Dendritic cell treated with granulocyte-macrophage colony-stimulating factor and Interleukin-4, amounts not matched to agents 40 ng/mL and 50 ng/mL, for 4 days (primary cell): ENCODE measurements around the gene SLC2A9.

Experiments
- H3K27ac Mint-ChIP-seq: one replicate; pipeline ENCODE4 v1.8.0; 2022; ENCODE audit warnings: mild to moderate bottlenecking, mixed read lengths
- H3K27me3 Mint-ChIP-seq: one replicate; pipeline ENCODE4 v1.8.0; 2022; ENCODE audit warnings: mild to moderate bottlenecking, mixed read lengths
- H3K36me3 Mint-ChIP-seq: one replicate; pipeline ENCODE4 v1.8.0; 2022; ENCODE audit warnings: low read depth, mixed read lengths
- H3K4me1 Mint-ChIP-seq: one replicate; pipeline ENCODE4 v1.8.0; 2022; ENCODE audit warnings: low read depth, mixed read lengths
- H3K4me3 Mint-ChIP-seq: one replicate; pipeline ENCODE4 v1.8.0; 2022; ENCODE audit warnings: mild to moderate bottlenecking, moderate library complexity, mixed read lengths
- H3K9me3 Mint-ChIP-seq: one replicate; pipeline ENCODE4 v1.8.0; 2022; ENCODE audit warnings: mixed read lengths
- intact Hi-C: fragments of 100-400 bp; cut with micrococcal nuclease; formaldehyde crosslinking; loops from one replicate; pipeline ENCODE4 v1.15.0; 2022

The SLC2A9 gene

DNA sequence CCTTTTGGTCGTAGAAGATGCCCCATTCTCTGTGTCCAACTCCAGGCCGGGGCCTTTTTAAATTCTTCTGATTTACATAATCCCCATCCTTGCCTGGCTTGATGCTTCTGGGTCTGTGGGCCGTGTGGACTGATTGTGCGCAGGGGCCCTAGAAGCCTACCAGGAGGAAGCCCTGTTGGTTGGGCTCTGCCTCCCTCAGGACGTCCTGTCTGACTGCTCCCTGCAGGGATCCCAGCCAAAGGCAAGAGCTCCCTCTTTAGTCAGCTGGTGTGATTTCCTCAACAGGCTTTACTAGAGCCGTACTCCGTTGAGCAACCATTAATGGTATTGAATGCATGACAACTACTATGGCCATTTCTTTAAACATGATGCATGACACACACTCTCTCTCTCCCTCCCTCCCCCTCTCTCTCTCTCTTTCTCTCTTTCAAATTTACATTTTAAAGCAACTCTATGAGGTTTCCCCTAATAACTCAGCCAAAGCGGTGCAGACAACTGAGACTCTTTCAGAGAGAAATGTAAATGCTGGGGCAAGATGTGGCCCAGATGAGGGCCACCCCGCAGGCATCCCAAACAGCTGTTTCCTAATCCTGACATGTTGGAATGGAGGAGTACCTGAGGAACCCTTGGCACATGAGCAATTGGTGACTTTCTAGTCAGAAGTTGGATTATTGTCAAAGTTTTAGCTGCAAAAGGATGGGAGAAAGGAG lies 122.5 kb downstream of the SLC2A9 start:
- Mint-ChIP-seq H3K36me3 (peaks cover 30% of the 10 kb centered on the region), H3K27ac (no peak overlapping the region), H3K27me3 (no peaks in the 10 kb centered on the region), H3K4me1 (peaks cover 31% of the 10 kb centered on the region), H3K9me3 (no peaks in the 10 kb centered on the region), H3K4me3 (no peak overlapping the region)
- intact Hi-C loops, result loop anchor here (1.0 to 5.0 kb wide), 3 partner anchors 119 to 164 kb away; no protein-coding TSS in a partner anchor

DNA sequence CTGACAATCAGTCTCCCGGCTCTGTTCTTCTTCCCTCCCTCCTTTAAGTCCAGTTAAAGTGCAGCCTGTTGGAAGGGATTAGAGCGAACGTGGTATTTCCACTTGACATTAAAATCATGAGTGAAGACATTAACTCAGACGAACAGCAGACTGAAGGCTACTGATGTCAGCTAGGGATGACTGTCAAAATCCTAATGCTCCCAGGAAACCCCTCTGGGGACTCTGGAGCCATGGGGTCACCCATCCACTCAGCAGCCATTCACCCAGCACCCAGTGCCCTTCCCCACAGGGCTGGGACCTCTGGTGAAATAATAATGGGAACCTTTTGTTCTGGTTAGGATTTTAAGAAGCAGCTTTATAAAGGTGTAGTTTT lies 126.0 kb downstream of the SLC2A9 start:
- Mint-ChIP-seq H3K27ac (peak overlapping the region; percentile 81), H3K4me3 (no peak overlapping the region), H3K4me1 (peaks cover 39% of the 10 kb centered on the region), H3K36me3 (peaks cover 23% of the 10 kb centered on the region), H3K27me3 (no peaks in the 10 kb centered on the region), H3K9me3 (no peaks in the 10 kb centered on the region)
- intact Hi-C loops, result loop anchor here (5.0 kb wide), 2 partner anchors 122 to 167 kb away; no protein-coding TSS in a partner anchor

DNA sequence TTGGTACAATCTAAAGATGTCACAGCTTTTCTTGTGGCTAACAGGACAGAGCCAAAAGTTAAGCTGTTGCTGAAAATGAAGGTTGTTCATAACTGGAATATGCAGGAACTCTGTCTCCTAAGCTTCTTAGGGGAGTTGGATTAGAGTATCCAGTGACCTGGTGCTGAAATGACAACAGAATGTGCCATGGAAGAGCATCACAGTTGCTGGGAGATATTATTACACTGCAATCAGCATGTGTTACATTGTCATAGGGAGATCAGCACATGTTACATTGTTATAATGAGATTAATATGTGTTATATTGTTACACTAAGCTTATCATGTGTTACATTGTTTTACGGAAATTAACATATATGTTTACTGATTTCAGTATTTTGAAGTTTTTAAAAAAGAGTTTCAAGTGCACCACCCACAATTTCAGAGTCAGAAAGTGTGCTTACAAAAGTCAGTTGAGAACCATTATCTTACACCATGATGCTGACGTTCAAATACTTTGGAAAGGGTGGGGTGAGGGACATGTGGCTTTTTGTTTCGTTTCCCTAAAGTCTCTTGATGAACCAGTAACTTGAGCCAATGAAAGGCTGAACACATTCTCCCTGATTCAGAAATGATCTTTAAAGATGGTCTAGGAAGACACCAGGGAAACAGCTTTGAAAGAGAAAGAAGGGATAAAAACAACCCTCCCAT lies 126.5 kb downstream of the SLC2A9 start:
- peaks cover 28% of the 10 kb centered on the region for H3K36me3 Mint-ChIP-seq
- intact Hi-C loops, result loop anchor here (5.0 kb wide), 2 partner anchors 123 to 168 kb away; no protein-coding TSS in a partner anchor
- peak overlapping the region; percentile 81 for H3K27ac Mint-ChIP-seq

DNA sequence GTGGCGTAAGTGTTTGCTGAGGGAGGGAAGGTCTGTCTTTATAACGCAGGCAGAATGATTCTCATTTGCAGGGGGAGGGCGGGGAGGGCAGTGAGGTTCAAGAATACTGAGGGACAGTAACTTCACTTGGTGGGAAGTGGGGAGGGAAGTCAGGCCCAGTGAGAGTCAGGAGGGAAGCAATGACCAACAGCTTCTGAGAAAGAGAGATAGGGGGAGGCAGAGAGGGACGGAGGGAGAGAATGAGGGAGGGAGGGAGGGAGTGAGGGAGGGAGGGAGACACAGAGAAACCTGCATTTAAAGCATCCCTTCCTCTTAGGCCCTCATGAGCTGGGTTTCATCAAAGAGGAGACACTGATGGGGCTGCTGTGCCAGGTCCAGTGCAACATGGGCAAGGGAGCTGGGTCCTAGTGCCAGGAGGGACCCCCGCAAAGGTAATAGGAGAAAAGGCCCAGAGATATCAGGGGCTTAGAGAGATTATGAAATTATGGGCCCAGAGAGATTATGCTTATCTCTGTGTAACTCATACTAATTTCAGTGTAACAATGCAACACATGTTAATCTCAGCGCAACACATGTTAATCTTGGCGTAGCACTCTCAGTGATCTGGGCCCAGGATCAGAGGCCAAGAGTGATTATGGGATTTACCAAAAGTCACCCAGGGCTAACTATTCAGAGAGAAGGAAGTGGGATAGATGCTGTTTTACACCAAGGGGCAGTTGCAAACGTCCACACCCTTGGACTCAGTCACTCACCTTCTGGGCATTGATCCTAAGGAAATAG lies 127.8 kb downstream of the SLC2A9 start:
- Mint-ChIP-seq H3K4me1 (peaks cover 39% of the 10 kb centered on the region), H3K4me3 (no peak overlapping the region), H3K27me3 (no peaks in the 10 kb centered on the region), H3K27ac (no peak overlapping the region), H3K36me3 (peaks cover 38% of the 10 kb centered on the region), H3K9me3 (no peaks in the 10 kb centered on the region)
- intact Hi-C loops, result no loop called here

More for the DNA sequence above, 126.5 kb downstream of the SLC2A9 start:
- H3K4me1 Mint-ChIP-seq, result peaks cover 39% of the 10 kb centered on the region
- H3K9me3 Mint-ChIP-seq, result no peaks in the 10 kb centered on the region
- H3K4me3 Mint-ChIP-seq, result no peak overlapping the region
- no peaks in the 10 kb centered on the region for H3K27me3 Mint-ChIP-seq

DNA sequence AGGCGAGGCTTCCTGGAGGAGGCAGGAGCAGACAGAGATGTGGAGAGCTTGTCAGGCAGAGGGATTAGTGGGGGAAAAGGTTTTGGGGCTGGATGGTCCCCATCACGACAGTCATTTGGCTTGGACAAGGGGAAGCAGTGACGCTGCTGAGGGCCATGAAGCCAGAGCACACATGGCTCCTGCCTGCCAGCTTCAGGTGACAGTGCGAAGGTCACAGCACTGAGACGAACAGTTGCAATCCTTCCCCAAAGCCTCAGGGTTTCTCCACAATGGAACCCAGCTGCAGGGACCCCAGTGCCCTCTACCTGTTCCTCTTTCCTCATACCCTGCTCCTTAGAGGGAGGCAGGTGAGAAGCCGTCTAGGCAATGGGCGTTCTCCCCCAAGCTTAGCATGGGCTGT lies 129.6 kb downstream of the SLC2A9 start:
- no peak overlapping the region for H3K27ac Mint-ChIP-seq
- H3K4me1 Mint-ChIP-seq, result peaks cover 39% of the 10 kb centered on the region
- intact Hi-C loops, result no loop called here
- H3K36me3 Mint-ChIP-seq, result peaks cover 42% of the 10 kb centered on the region
- H3K9me3 Mint-ChIP-seq, result no peaks in the 10 kb centered on the region
- no peaks in the 10 kb centered on the region for H3K27me3 Mint-ChIP-seq
- no peak overlapping the region for H3K4me3 Mint-ChIP-seq

DNA sequence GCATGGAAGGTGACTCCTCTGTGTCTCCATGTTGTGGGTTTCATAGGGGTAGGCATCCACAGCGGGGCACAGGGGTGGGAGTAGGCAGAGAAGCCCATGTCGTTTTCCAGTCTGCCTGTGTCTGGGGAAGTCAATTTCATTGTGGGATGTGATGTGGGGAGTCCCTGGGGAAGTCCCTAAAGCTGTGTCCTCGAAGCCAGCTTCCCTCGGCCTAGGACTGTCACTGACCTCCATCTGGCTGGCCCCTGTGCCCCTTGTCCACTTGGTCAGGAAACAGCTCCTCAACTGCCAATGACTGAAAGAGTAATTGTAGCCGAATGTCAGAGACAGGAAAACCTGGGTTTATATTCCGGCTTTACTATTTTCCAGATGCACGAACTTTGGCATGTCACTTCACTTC lies 130.2 kb downstream of the SLC2A9 start:
- Mint-ChIP-seq H3K27me3 (no peaks in the 10 kb centered on the region), H3K36me3 (peaks cover 48% of the 10 kb centered on the region), H3K27ac (peak overlapping the region; percentile 36), H3K9me3 (no peaks in the 10 kb centered on the region), H3K4me3 (no peak overlapping the region), H3K4me1 (peaks cover 36% of the 10 kb centered on the region)
- intact Hi-C loops, result no loop called here

DNA sequence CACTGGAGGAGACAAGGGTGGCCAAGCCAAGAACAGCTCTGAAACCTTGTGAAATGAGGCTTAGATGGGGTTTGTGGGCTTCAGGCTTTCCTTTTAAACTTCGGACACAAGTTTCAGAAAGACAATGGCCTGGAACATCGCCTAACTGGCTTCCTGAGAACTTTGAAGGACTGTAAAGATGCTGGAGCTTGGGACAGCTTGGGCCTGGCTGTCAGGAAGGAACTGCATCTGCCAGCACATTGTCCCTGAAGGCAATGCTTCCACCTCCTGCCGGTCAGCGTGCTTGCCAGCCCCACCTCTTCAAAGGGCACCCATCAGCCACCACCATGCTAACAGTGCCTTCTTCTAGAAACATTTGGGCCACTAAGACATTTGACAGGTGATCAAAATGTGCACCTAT lies 132.0 kb downstream of the SLC2A9 start:
- intact Hi-C loops, result no loop called here
- no peak overlapping the region for H3K4me3 Mint-ChIP-seq
- H3K36me3 Mint-ChIP-seq, result peaks cover 59% of the 10 kb centered on the region
- no peak overlapping the region for H3K27ac Mint-ChIP-seq
- no peaks in the 10 kb centered on the region for H3K27me3 Mint-ChIP-seq
- H3K4me1 Mint-ChIP-seq, result peaks cover 21% of the 10 kb centered on the region
- no peaks in the 10 kb centered on the region for H3K9me3 Mint-ChIP-seq

DNA sequence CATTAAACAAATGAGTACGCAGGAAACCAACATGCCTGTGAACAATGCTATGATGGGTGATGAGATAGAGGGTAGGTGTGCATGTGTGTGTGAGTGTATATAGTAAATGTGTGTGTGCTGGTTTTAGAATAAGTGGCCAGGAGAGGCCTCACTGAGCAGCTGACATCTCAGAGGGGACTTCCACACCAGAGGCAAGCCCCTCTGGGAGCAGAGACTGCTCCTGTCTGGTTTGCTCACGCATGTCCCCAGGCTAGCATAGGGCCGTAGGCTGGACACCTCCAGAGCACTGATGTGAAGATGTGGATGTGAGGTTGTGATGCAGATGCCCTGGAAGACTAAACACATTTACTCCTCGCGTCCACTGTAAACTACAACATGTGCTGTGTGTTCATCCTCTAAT lies 135.3 kb downstream of the SLC2A9 start:
- Mint-ChIP-seq H3K4me1 (peaks cover 3% of the 10 kb centered on the region), H3K27me3 (no peaks in the 10 kb centered on the region), H3K27ac (no peak overlapping the region), H3K4me3 (no peak overlapping the region), H3K9me3 (no peaks in the 10 kb centered on the region), H3K36me3 (peaks cover 63% of the 10 kb centered on the region)
- intact Hi-C loops, result no loop called here

DNA sequence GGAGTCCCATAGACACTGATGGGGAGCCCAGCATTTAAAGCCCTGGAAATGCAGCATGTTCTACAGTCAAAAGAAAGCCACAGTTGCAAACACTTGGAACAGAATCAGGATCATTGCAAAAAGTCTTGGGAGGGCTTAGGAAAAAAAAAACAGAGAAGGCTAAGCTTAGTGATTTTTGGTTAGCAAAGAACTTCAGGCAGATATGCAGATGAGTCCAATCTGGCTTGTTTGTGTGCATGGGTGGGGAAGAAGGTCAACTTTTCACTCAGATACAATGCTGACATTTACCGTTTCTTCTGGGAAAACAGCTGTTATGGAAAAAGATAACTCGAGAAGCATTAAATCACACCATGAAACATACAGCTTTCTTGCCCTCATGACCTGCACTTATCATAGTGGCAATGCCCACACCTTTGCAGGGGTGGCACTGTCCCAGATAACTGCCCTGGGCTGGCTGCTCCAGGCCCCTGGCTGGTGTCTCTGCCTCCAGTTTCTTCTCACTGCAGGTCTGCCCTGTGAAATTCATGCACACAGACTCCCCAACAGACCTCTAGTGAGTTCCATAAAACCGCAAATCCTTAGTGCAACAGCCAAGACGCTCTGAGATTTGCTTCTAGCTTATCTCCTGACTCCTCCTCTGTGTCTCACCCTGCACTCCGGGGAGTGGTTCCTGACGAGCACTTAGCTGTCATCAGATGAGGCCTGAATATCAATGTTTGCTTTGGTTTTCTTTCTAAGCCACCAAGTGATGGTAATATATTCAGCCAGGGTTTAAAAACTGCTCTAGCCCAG lies 140.7 kb downstream of the SLC2A9 start:
- Mint-ChIP-seq H3K27me3 (no peaks in the 10 kb centered on the region), H3K4me1 (peaks cover 19% of the 10 kb centered on the region), H3K9me3 (no peaks in the 10 kb centered on the region), H3K27ac (no peak overlapping the region), H3K36me3 (peaks cover 42% of the 10 kb centered on the region), H3K4me3 (no peak overlapping the region)
- intact Hi-C loops, result no loop called here

DNA sequence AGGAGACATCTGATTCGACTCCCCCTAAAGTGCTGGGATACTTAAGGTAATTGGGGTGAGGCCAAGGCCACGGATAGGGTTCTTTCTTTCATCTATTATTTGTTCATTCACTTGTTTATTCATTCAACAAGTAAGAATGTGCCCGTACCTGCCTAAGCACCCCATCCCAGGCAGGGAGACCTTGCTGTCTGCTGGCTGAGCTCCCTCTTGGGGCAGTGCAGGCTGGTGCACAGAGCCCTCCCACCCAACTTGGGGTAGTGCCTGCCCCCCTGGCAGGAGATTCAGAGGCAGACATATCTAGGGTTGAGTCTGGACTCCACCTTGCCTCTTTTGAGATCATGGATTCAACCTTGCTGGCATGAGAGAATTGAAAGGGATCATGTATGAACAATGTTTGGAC lies 144.2 kb downstream of the SLC2A9 start:
- peaks cover 33% of the 10 kb centered on the region for H3K4me1 Mint-ChIP-seq
- H3K36me3 Mint-ChIP-seq, result peaks cover 45% of the 10 kb centered on the region
- no peaks in the 10 kb centered on the region for H3K9me3 Mint-ChIP-seq

DNA sequence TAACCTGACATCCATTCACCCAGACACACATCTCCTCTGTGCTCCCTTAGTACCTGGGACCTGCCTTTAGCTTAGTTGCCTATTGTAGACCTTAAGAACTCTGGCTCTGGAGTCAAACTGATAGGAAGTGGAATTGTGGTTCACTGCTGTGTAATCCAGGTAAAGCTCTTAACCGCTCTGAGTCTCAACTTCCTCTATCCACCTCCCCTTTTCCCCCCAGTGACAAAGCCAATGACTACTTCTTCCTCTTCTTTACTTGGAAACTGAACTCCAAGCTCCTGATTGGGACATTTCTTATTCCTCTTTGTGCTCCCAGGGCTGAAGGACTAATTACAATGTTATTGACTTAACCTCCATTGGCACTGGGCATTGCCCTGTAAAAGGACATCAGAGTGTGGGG lies 145.8 kb downstream of the SLC2A9 start:
- intact Hi-C loops, result no loop called here
- Mint-ChIP-seq H3K36me3 (peaks cover 49% of the 10 kb centered on the region), H3K9me3 (no peaks in the 10 kb centered on the region), H3K4me1 (peaks cover 33% of the 10 kb centered on the region), H3K27me3 (no peaks in the 10 kb centered on the region), H3K4me3 (no peak overlapping the region), H3K27ac (peak overlapping the region; percentile 61)

More for the DNA sequence above, 144.2 kb downstream of the SLC2A9 start:
- intact Hi-C loops, result no loop called here
- no peak overlapping the region for H3K4me3 Mint-ChIP-seq
- H3K27me3 Mint-ChIP-seq, result no peaks in the 10 kb centered on the region
- no peak overlapping the region for H3K27ac Mint-ChIP-seq

DNA sequence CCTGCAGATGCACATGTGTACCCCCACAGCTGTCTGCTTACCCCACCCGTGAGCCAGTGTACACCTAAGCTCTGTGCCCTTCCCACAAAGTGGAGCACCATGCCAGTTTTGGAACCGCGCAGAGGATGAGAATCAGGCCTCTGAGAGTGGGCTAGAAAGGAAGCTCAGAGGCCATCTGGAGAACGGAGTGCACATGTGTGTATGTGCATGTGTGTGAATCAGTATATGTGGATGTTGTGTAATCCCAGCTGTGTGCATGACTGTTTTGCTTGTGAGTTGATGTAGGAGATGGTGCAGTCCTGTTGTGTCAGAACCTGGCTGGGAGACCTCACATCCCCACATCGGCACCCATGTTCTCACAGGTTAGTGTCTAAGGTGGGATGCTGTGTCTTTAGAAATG lies 146.9 kb downstream of the SLC2A9 start:
- Mint-ChIP-seq H3K27me3 (no peaks in the 10 kb centered on the region), H3K4me3 (no peak overlapping the region), H3K9me3 (no peaks in the 10 kb centered on the region), H3K27ac (peak overlapping the region; percentile 26), H3K4me1 (peaks cover 33% of the 10 kb centered on the region), H3K36me3 (peaks cover 49% of the 10 kb centered on the region)
- intact Hi-C loops, result no loop called here

DNA sequence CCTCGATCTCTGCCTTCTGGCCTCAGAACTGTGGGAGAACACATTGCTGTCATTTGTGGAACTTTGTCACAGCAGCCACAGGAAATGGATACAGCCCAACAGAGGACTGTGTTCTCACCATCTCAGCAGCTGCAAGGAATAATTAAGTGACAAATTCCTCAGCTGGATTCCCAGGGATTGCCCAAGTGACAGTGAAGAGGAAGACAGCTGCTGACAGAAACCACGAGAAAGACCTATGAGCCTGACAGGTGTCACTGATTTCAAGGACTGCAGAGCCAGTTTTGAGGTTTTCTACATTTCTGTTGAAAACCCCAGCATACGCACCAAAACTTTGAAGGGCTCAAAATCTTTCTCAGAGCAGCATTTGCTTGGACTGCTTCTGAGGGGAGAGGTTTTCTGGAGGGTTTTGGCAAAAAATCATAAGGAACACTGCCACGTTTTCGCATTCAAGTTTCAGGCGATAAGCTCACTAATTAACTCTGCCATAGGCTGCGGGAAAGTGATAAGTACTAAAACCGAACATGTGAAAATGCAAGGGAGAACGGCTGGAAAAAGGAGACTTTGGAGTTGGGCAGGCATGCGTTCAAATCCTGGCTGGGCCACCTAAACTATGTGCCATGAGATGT lies 151.0 kb downstream of the SLC2A9 start:
- peaks cover 61% of the 10 kb centered on the region for H3K36me3 Mint-ChIP-seq
- no peaks in the 10 kb centered on the region for H3K27me3 Mint-ChIP-seq
- intact Hi-C loops, result no loop called here
- H3K4me1 Mint-ChIP-seq, result peaks cover 11% of the 10 kb centered on the region
- H3K4me3 Mint-ChIP-seq, result no peak overlapping the region
- no peak overlapping the region for H3K27ac Mint-ChIP-seq
- no peaks in the 10 kb centered on the region for H3K9me3 Mint-ChIP-seq
